Kidney epithelial cell (primary cell): ENCODE results near the gene LRIG2. TPM values are rescaled to one million over a fixed set of nuclear protein-coding genes. Genes with fewer than 3 reads are reported as not detected.
"Not testable (repeated sequence)": the region's sequence is repeated elsewhere in the genome, so short reads cannot be mapped to it uniquely, and the experiment has no call there.

Source experiments
- DNase-seq: peaks from one replicate; pipeline ENCODE4 v3.0.0-alpha.2; 2010; ENCODE audit warnings: low read depth
- H3K27me3 ChIP-seq: 2 replicates; pipeline ENCODE4 v1.6.0; 2011; ENCODE audit warnings: low read length; ENCODE audit not compliant: control insufficient read depth, insufficient read depth
- H3K36me3 ChIP-seq: 2 replicates; pipeline ENCODE4 v1.5.1; 2011; ENCODE audit warnings: low read length; ENCODE audit not compliant: control insufficient read depth, insufficient read depth
- H3K4me3 ChIP-seq: 2 replicates; pipeline ENCODE4 v1.5.1; 2011; ENCODE audit warnings: low read depth, mild to moderate bottlenecking, control low read depth, low read length
- total RNA-seq: library from RNA; depleted of rRNA; stranded (reverse); fragments of >200 nt; gene quantifications from 2 replicates; pipeline ENCODE4 v1.2.3, GENCODE V29; 2015
- TF ChIP-seq, protein P1 (sequence below): IDR thresholded peaks from 2 replicates; pipeline ENCODE4 v1.5.1; 2011; ENCODE audit warnings: mild to moderate bottlenecking, moderate library complexity, low read length, control low read depth, inconsistent platforms; ENCODE audit not compliant: insufficient read depth, poor library complexity, severe bottlenecking

LRIG2 gene
- total RNA-seq, 1 donor from 2014 or later = 8.3 TPM

DNA sequence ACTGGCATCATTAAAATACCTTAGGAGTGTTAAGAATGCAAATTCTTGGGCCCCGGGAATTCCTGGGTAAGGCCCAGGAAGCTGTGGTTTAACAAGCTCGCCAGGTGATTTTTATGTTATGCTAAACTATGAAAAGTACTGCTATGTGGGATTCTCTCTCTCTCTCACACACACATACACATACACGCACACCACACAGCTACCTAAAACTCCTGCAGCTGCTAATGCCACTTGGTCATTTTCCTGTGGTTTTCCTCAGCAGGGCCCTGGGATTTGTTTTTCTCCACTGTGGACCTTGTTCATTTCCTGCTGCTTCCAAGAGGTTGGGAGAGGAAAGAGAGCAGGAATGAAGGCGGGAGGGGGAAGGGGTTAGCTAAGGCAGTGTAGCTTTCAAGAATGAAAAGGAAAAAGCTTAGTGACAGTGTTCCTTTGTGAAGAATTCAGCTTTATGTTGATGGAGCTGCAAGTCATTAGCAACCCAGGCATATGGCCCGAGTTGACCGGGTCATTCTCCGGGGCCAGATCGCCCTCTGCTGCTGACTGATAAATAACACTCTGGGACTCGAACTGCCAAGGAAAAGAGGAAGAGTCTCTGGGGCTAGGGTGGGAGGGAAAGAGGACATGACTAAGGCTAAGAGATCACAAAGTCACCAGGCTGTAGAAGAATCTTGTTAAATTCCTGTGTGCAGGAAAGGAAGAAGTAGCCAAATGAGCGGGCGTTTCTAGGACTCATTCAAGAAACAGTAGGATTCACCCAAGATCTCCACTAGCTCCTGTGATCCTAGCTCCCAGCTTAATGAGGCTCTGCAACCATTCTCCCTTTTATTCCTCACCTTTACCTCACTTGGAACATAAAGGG lies 30.5 kb upstream of the LRIG2 start:
- TF ChIP-seq, protein P1, sequence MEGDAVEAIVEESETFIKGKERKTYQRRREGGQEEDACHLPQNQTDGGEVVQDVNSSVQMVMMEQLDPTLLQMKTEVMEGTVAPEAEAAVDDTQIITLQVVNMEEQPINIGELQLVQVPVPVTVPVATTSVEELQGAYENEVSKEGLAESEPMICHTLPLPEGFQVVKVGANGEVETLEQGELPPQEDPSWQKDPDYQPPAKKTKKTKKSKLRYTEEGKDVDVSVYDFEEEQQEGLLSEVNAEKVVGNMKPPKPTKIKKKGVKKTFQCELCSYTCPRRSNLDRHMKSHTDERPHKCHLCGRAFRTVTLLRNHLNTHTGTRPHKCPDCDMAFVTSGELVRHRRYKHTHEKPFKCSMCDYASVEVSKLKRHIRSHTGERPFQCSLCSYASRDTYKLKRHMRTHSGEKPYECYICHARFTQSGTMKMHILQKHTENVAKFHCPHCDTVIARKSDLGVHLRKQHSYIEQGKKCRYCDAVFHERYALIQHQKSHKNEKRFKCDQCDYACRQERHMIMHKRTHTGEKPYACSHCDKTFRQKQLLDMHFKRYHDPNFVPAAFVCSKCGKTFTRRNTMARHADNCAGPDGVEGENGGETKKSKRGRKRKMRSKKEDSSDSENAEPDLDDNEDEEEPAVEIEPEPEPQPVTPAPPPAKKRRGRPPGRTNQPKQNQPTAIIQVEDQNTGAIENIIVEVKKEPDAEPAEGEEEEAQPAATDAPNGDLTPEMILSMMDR = peak; percentile 57
- Histone ChIP-seq H3K4me3 (no peak overlapping the region), H3K36me3 (no peaks in the 10 kb centered on the region), H3K27me3 (no peaks in the 10 kb centered on the region)
- peak; percentile 54 for DNase-seq

DNA sequence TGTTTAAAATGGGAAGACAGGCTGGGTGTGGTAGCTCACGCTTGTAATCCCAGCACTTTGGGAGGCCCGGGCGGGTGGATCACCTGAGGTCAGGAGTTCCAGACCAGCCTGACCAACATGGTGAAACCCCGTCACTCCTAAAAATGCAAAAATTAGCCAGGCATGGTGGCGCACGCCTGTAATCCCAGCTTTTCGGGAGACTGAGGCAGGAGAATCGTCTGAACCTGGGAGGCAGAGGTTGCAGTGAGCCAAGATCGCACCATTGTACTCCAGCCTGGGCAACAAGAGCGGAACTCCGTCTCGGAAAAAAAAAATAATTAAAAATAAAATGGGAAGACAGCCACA lies 29.9 kb upstream of the LRIG2 start:
- H3K4me3 ChIP-seq, H3K36me3 ChIP-seq, H3K27me3 ChIP-seq, DNase-seq: not testable (repeated sequence)

DNA sequence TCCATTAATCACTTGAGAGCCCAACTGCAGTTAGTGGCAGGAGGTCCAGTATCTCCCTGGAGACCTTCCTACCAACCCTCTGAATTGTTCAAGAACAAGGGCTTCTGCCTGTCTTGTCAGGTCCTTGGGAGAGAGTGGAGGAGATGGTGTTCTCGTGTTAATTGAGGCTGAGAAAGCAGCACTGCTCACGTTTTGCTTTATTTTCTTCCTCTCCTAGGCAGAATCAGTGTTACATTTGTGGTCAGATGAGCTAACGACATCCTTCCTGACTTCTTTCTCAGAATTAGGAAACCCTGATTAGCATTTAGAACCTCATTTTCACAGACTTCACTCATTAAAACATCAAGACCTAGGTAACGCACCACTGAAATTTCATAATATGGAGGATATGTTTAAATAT lies 26.4 kb upstream of the LRIG2 start:
- H3K4me3 ChIP-seq = no peak overlapping the region
- no peaks in the 10 kb centered on the region for H3K27me3 ChIP-seq
- H3K36me3 ChIP-seq = no peaks in the 10 kb centered on the region
- TF ChIP-seq, protein P1 = no peak
- DNase-seq = no peak

DNA sequence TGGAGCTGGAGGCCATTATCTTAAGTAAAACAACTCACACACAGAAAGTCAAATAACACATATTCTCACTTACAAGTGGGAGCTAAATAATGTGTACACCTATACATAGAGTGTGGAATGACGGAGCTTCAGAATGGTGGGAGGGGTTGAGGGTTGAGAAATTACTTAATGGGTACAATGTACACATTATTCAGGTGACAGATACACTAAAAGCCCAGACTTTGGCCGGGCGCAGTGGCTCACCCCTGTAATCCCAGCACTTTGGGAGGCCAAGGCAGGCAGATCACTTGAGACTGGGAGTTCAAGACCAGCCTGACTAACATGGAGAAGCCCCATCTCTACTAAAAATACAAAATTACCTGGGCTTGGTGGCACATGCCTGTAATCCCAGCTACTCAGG lies 24.9 kb upstream of the LRIG2 start:
- no peak overlapping the region for H3K4me3 ChIP-seq
- H3K27me3 ChIP-seq = no peaks in the 10 kb centered on the region
- no peak for DNase-seq
- no peaks in the 10 kb centered on the region for H3K36me3 ChIP-seq
- TF ChIP-seq, protein P1 = no peak

DNA sequence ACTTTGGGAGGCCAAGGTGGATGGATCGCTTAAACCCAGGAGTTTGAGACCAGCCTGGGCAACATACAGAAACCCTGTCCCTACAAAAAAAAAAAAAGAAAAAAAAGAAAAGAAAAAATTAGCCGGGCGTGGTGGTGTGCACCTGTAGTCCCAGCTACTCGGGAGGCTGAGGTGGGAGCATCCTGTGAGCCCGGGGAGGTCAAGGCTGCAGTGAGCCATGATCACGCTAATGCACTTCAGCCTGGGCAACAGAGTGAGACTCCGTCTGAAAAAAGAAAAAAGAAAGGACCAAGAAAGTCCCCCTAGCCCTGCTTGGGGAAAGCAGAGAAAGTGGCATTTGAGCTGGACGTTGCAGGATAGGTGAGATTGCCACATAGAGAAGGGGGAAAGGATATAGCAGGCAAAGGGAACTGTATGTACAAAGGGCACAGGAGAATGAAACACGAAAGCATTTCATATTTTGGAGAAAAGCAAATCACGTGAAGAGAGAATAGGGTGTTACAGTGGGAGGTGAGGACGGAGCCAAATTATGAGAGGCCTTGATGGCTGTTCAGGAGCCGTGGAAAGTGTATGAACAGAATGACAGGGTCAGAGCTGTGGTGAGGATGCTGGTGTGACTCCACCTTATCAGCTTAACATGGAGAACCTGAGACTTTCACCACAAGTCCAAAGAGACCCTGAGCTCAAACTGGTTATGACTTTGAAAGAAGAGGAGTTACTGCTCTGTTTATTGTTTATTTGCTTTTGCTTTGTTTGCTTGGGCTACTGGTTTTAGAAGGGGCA lies 19.5 kb upstream of the LRIG2 start:
- no peaks in the 10 kb centered on the region for H3K27me3 ChIP-seq
- H3K36me3 ChIP-seq = no peaks in the 10 kb centered on the region
- TF ChIP-seq, protein P1 = no peak
- no peak for DNase-seq
- no peak overlapping the region for H3K4me3 ChIP-seq

DNA sequence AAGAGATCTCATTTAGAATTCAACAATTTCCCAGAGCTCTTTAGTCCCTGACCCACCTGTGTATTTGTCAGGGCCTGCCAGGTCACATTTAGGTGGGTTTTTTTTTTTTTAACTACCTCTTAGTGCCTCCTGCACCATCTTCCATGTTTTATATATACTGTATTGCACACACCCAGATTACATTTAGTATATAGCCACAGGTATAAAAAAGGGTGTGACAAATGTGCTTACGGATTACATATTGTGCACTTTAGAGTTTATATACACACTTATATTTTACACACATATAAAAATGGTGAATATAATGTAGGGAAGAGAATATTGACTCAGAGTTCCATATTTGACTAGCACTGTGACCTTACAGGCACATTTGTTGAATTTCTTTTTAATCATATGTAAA lies 17.4 kb upstream of the LRIG2 start:
- no peaks in the 10 kb centered on the region for H3K27me3 ChIP-seq
- no peak overlapping the region for H3K4me3 ChIP-seq
- DNase-seq = no peak
- no peaks in the 10 kb centered on the region for H3K36me3 ChIP-seq
- TF ChIP-seq, protein P1 = no peak
